ENCODE data around the gene GNAQ.

DNA sequence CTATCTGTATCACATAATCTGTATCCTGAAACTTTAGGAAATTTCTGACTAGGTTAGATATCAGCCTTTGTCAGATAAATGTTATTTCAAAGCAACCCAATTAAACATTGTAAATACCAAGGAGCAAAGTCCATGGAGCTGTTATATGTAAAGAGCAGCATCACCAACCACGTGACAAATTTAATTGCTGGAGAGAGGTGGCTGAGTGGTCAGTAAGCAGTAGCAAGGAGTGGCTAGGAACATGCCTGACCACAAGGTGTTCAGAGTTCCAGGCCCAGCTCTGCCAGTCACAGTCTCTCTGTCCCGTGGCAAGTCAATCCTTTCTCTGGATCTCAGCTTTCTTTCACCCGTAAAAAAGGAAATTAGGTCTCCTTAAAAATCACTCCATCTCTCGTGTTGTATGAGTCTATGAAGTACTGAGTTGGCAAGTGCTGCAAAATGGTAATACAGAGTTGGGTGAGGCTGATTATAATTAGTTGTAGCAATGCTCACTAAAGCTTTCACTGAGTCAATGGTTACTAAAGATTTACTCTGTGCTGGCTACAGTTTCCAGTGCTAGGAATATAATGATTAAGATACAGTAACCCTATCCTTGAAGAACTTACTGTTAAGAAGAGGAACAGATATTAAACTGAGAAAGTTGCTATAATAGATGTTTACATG, 166.1 kb downstream of the GNAQ start:
- no peak for TF ChIP-seq ZBTB7A (IDR thresholded peaks at IDR 0.05; ENCODE audit: low read depth)
- TF ChIP-seq CEBPB (IDR thresholded peaks at IDR 0.05), result no peak
- TF ChIP-seq USF1 (IDR thresholded peaks at IDR 0.05), result no peak
- no peak for TF ChIP-seq EP300 (IDR thresholded peaks at IDR 0.05; ENCODE audit: borderline replicate concordance)
- TF ChIP-seq EGR1 (IDR thresholded peaks at IDR 0.05), result no peak
- no peak for TF ChIP-seq YY1 (IDR thresholded peaks at IDR 0.05; ENCODE audit: low read depth)
- TF ChIP-seq NFIC (IDR thresholded peaks at IDR 0.05), result no peak
- no peak for TF ChIP-seq RAD21 (IDR thresholded peaks at IDR 0.05; ENCODE audit: low read depth)
- TF ChIP-seq MAX (IDR thresholded peaks at IDR 0.05), result no peak
- TF ChIP-seq, protein P1, sequence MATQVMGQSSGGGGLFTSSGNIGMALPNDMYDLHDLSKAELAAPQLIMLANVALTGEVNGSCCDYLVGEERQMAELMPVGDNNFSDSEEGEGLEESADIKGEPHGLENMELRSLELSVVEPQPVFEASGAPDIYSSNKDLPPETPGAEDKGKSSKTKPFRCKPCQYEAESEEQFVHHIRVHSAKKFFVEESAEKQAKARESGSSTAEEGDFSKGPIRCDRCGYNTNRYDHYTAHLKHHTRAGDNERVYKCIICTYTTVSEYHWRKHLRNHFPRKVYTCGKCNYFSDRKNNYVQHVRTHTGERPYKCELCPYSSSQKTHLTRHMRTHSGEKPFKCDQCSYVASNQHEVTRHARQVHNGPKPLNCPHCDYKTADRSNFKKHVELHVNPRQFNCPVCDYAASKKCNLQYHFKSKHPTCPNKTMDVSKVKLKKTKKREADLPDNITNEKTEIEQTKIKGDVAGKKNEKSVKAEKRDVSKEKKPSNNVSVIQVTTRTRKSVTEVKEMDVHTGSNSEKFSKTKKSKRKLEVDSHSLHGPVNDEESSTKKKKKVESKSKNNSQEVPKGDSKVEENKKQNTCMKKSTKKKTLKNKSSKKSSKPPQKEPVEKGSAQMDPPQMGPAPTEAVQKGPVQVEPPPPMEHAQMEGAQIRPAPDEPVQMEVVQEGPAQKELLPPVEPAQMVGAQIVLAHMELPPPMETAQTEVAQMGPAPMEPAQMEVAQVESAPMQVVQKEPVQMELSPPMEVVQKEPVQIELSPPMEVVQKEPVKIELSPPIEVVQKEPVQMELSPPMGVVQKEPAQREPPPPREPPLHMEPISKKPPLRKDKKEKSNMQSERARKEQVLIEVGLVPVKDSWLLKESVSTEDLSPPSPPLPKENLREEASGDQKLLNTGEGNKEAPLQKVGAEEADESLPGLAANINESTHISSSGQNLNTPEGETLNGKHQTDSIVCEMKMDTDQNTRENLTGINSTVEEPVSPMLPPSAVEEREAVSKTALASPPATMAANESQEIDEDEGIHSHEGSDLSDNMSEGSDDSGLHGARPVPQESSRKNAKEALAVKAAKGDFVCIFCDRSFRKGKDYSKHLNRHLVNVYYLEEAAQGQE (IDR thresholded peaks at IDR 0.05; ENCODE audit: low read depth), result no peak
- TF ChIP-seq TAF1 (IDR thresholded peaks at IDR 0.05; ENCODE audit: low read depth), result no peak
- no peak for TF ChIP-seq CREB1 (IDR thresholded peaks at IDR 0.05; ENCODE audit: low read depth)
- no peak for TF ChIP-seq TCF12 (IDR thresholded peaks at IDR 0.05; ENCODE audit: low read depth)
- no peak for TF ChIP-seq FOXM1 (IDR thresholded peaks at IDR 0.05; ENCODE audit: borderline replicate concordance, low read depth)

Data from Ishikawa (cell line).